Embryonic facial prominence (tissue), 1 donor: ENCODE data around the gene DRAP1.

Source experiments
- DNase-seq: peaks from one replicate; pipeline ENCODE4 v3.0.0-alpha.2; 2016; ENCODE audit errors: extremely low spot score

The DRAP1 gene

GRCh38 chr11:65903715-65904114, 15.5 kb upstream of the DRAP1 start:
- no peak for DNase-seq

- no peak for DNase-seq
Observed at GRCh38 chr11:65906602-65907001, 12.6 kb upstream of the DRAP1 start.

GRCh38 chr11:65907878-65908277, 11.3 kb upstream of the DRAP1 start:
- DNase-seq: no peak

- DNase-seq: no peak
Observed at GRCh38 chr11:65911682-65912568, 7.3 kb upstream of the DRAP1 start.

GRCh38 chr11:65912845-65913244, 6.4 kb upstream of the DRAP1 start:
- DNase-seq: no peak

- DNase-seq: no peak
Observed at GRCh38 chr11:65915101-65915820, 4.0 kb upstream of the DRAP1 start.

- no peak for DNase-seq
Observed at GRCh38 chr11:65915821-65916251, 3.4 kb upstream of the DRAP1 start.

GRCh38 chr11:65916391-65916790, 2.8 kb upstream of the DRAP1 start:
- DNase-seq: no peak

- no peak for DNase-seq
Observed at GRCh38 chr11:65917077-65917433, 2.2 kb upstream of the DRAP1 start.

- DNase-seq: no peak
Observed at GRCh38 chr11:65917434-65918210, 1.6 kb upstream of the DRAP1 start.

GRCh38 chr11:65918211-65919140, 750 bp upstream of the DRAP1 start, which contains the start of gene C11orf68:
Gene C11orf68, minus strand, starts transcription at chr11:65919062. Its CDS starts 31 bp downstream, at chr11:65919031.
- no peak for DNase-seq

GRCh38 chr11:65919573-65920371, 546 bp downstream of the DRAP1 start:
- no peak for DNase-seq

GRCh38 chr11:65920372-65920802, 1.2 kb downstream of the DRAP1 start:
- DNase-seq: no peak

GRCh38 chr11:65921033-65921555, 1.9 kb downstream of the DRAP1 start:
- no peak for DNase-seq

- DNase-seq: no peak
Observed at GRCh38 chr11:65921876-65922275, 2.6 kb downstream of the DRAP1 start.

- DNase-seq: no peak
Observed at GRCh38 chr11:65922565-65922964, 3.3 kb downstream of the DRAP1 start.

GRCh38 chr11:65925397-65925796, 6.2 kb downstream of the DRAP1 start:
- DNase-seq: no peak

- no peak for DNase-seq
Observed at GRCh38 chr11:65927904-65928397, 8.7 kb downstream of the DRAP1 start.

- no peak for DNase-seq
Observed at GRCh38 chr11:65928667-65929066, 9.4 kb downstream of the DRAP1 start.
